Endothelial cell of umbilical vein (primary cell): ENCODE results near the gene ZFP42. TPM values are rescaled to one million over a fixed set of nuclear protein-coding genes. Genes with fewer than 3 reads are reported as not detected.

ENCODE experiments used
- BruUV-seq: library from RNA; stranded (reverse); fragments of 400-500 nt; replicated peaks from 2 replicates; lab custom pipeline; 2021; lab: Mats Ljungman, UMichigan
- CTCF ChIA-PET: fragments of 300-600, 350-600 bp; sonication (Branson Sonifier 250); formaldehyde crosslinking; loops from one replicate; lab custom pipeline; 2021; ENCODE audit warnings: antibody characterized with exemption, inconsistent platforms; lab: Charles Lee
- POLR2A ChIA-PET: fragments of 300-600, 350-600 bp; sonication (Branson Sonifier 250); formaldehyde crosslinking; loops from one replicate; lab custom pipeline; 2021; ENCODE audit warnings: antibody characterized with exemption, inconsistent platforms; lab: Charles Lee
- DNase-seq: peaks from one replicate; pipeline ENCODE4 v3.0.0-alpha.2; 2011; ENCODE audit warnings: low read depth, low spot score
- FAIRE-seq: peaks from 2 replicates; lab custom pipeline; 2011; peaks lifted over from hg19 to GRCh38; lab: Jason Lieb, UNC
- H2AFZ ChIP-seq: 2 replicates; pipeline ENCODE4 v1.6.0; 2012; ENCODE audit warnings: low read depth, low read length, control low read depth, inconsistent platforms
- H3K27ac ChIP-seq: 2 replicates; pipeline ENCODE4 v1.5.1; 2011; ENCODE audit warnings: low read depth, mild to moderate bottlenecking, control low read depth, low read length, moderate library complexity; ENCODE audit not compliant: insufficient read depth
- H3K27me3 ChIP-seq, 2 experiments: 2 replicates each; pipeline versions ENCODE4 v1.6.0 to v1.6.1; 2011; ENCODE audit warnings: low read length in 2 of 2, mixed read lengths in 1 of 2; ENCODE audit not compliant: control insufficient read depth in 2 of 2, insufficient read depth in 2 of 2
- H3K36me3 ChIP-seq, 2 experiments: 2 replicates in 1 of 2; 3 replicates in 1 of 2; pipeline ENCODE4 v1.5.1; 2011; ENCODE audit warnings: low read length in 2 of 2, mild to moderate bottlenecking in 1 of 2, moderate library complexity in 1 of 2; ENCODE audit not compliant: control insufficient read depth in 2 of 2, insufficient read depth in 2 of 2; ENCODE audit errors: extremely low read depth in 1 of 2
- H3K4me1 ChIP-seq: 3 replicates; pipeline ENCODE4 v1.5.1; 2011; ENCODE audit warnings: mild to moderate bottlenecking, low read length; ENCODE audit not compliant: control insufficient read depth, insufficient read depth; ENCODE audit errors: extremely low read depth
- H3K4me2 ChIP-seq: 2 replicates; pipeline ENCODE4 v1.6.1; 2011; ENCODE audit warnings: low read length, control low read depth, mixed read lengths; ENCODE audit not compliant: insufficient read depth
- H3K4me3 ChIP-seq, 3 experiments: fragments of 200-600 bp in 1 of 3; sonication (generic), shearing (Covaris generic) in 1 of 3; replicated peaks in 1 of 3; 2 replicates each; pipeline ENCODE4 v1.5.1; 2011 to 2016; ENCODE audit warnings: control low read depth in 3 of 3, low read length in 3 of 3, mild to moderate bottlenecking in 2 of 3, inconsistent platforms in 1 of 3, low read depth in 1 of 3, moderate library complexity in 1 of 3; ENCODE audit not compliant: insufficient read depth in 1 of 3
- H3K79me2 ChIP-seq: 2 replicates; pipeline ENCODE4 v1.6.0; 2012; ENCODE audit warnings: low read length, inconsistent platforms; ENCODE audit not compliant: control insufficient read depth, insufficient read depth
- H3K9ac ChIP-seq: replicated peaks from 2 replicates; pipeline ENCODE3; 2011; ENCODE audit warnings: low read length, control low read depth; ENCODE audit not compliant: insufficient read depth; ENCODE audit errors: extremely low read depth
- H3K9me1 ChIP-seq: replicated peaks from 3 replicates; pipeline ENCODE4 v1.6.0; 2011; ENCODE audit warnings: mild to moderate bottlenecking, low read length; ENCODE audit not compliant: control insufficient read depth, insufficient read depth; ENCODE audit errors: extremely low read depth
- H3K9me3 ChIP-seq: replicated peaks from 2 replicates; pipeline ENCODE4 v1.5.1; 2012; ENCODE audit warnings: low read length, inconsistent platforms; ENCODE audit not compliant: control insufficient read depth, insufficient read depth
- H4K20me1 ChIP-seq: replicated peaks from 2 replicates; pipeline ENCODE3; 2011; ENCODE audit warnings: mild to moderate bottlenecking, low read length; ENCODE audit not compliant: control insufficient read depth, insufficient read depth; ENCODE audit errors: extremely low read depth
- CTCF ChIP-seq, 2 donors: IDR thresholded peaks; 1 replicate in 1 of 2; 2 replicates in 1 of 2; pipeline ENCODE4 v1.5.1; 2011; ENCODE audit warnings: low read length in 2 of 2, mild to moderate bottlenecking in 2 of 2, moderate library complexity in 2 of 2, control low read depth in 1 of 2, inconsistent platforms in 1 of 2, low read depth in 1 of 2; ENCODE audit not compliant: insufficient read depth in 1 of 2; ENCODE audit errors: extremely low read depth in 1 of 2
- EZH2 ChIP-seq: IDR thresholded peaks from 2 replicates; pipeline ENCODE4 v1.6.1; 2012; ENCODE audit warnings: borderline replicate concordance, low read depth, mild to moderate bottlenecking, moderate library complexity, low read length, inconsistent platforms; ENCODE audit not compliant: severe bottlenecking
- FOS ChIP-seq: IDR thresholded peaks from 2 replicates; pipeline ENCODE4 v1.6.1; 2011; ENCODE audit warnings: mild to moderate bottlenecking, low read length, moderate library complexity, borderline replicate concordance; ENCODE audit not compliant: insufficient read depth
- GATA2 ChIP-seq: IDR thresholded peaks from 2 replicates; pipeline ENCODE4 v1.7.0; 2011; ENCODE audit warnings: low read depth, mild to moderate bottlenecking, moderate library complexity, mixed read lengths, low read length; ENCODE audit not compliant: insufficient read length, insufficient read depth
- JUN ChIP-seq: IDR thresholded peaks from 2 replicates; pipeline ENCODE4 v1.6.1; 2011; ENCODE audit warnings: borderline replicate concordance, low read depth; ENCODE audit not compliant: insufficient read length, insufficient read depth
- MAX ChIP-seq: IDR thresholded peaks from 2 replicates; pipeline ENCODE4 v1.6.1; 2011; ENCODE audit not compliant: insufficient read depth, insufficient read length
- MYC ChIP-seq: IDR thresholded peaks from one replicate; pipeline ENCODE4 v1.6.1; 2011; ENCODE audit warnings: mild to moderate bottlenecking, low read depth, low read length
- POLR2A ChIP-seq: IDR thresholded peaks from 2 replicates; pipeline ENCODE4 v1.6.1; 2012; ENCODE audit warnings: low read depth, mild to moderate bottlenecking, control low read depth, low read length
- POLR2AphosphoS5 ChIP-seq: IDR thresholded peaks from 2 replicates; pipeline ENCODE4 v1.6.1; 2012; ENCODE audit warnings: low read depth, mild to moderate bottlenecking, control low read depth, low read length, moderate library complexity; ENCODE audit not compliant: insufficient read depth
- dilution Hi-C: fragments of 300-500 bp; cut with MboI; formaldehyde crosslinking; loops from one replicate; pipeline ENCODE4 v1.15.0; 2019; ENCODE audit warnings: low sequenced_read_pairs; ENCODE audit not compliant: extremely low pct_ligation_motif_present
- intact Hi-C: fragments of 100-400 bp; cut with micrococcal nuclease; formaldehyde crosslinking; loops from one replicate; pipeline ENCODE4 v1.10.0; 2022
- polyA plus RNA-seq, 4 experiments: library from polyadenylated mRNA; depleted of rRNA in 3 of 4; stranded (reverse) in 3 of 4; unstranded in 1 of 4; fragments of >200 nt; gene quantifications; 2 replicates each; pipeline versions ENCODE4 v1.2.1 to v1.2.3, GENCODE V29; 2011 to 2012; ENCODE audit warnings: missing spikeins in 1 of 4
- total RNA-seq: library from RNA; stranded (reverse); gene quantifications from 2 replicates; pipeline ENCODE4 v1.2.3, GENCODE V29; 2021

Gene ZFP42
- total and polyA plus RNA-seq, 2 donors (not counting 3 experiments of a cell fraction or from before 2014, with no cell fraction given): 0.04 TPM; not detected in 1

GRCh38 chr4:188025476-188025875 lies 29.9 kb downstream of the ZFP42 start:
- ChIA-PET CTCF (no interaction called here), POLR2A (no interaction called here)
- Histone ChIP-seq H3K27ac (no peak overlapping the region), H3K4me2 (no peak overlapping the region), H3K9ac (no peak overlapping the region), H3K36me3 (no peaks in the 10 kb centered on the region), H3K4me3 (no peak overlapping the region), H3K27me3 (no peaks in the 10 kb centered on the region), H2AFZ (no peak overlapping the region), H3K9me1 (no peaks in the 10 kb centered on the region), H3K9me3 (peaks cover 2% of the 10 kb centered on the region), H4K20me1 (no peaks in the 10 kb centered on the region), H3K79me2 (no peaks in the 10 kb centered on the region), H3K4me1 (no peaks in the 10 kb centered on the region)
- intact Hi-C loops (no loop called here), dilution Hi-C loops (no loop called here)
- TF ChIP-seq POLR2A (no peak), CTCF (IDR thresholded peaks at IDR 0.05; ENCODE audit: extremely low read depth in 1 of 2, insufficient read depth in 1 of 2, low read depth in 1 of 2, low read length in 2 of 2) (no peak), MAX (no peak), EZH2 (no peak), JUN (no peak), MYC (no peak), POLR2AphosphoS5 (no peak), FOS (no peak), GATA2 (no peak)
- FAIRE-seq (no peak), DNase-seq (no peak)
- no TSS peak for BruUV-seq
